Stimulated activated CD4-positive, alpha-beta T cell treated with anti-CD3 and anti-CD28 coated beads, Interleukin-15, amount 100 ng/mL, for 48 hours (primary cell): ENCODE results near the gene DSG1.
"Not testable (repeated sequence)": the region's sequence is repeated elsewhere in the genome, so short reads cannot be mapped to it uniquely, and the experiment has no call there.

ENCODE experiments used
- DNase-seq, 2 donors: peaks; one replicate each; pipeline ENCODE4 v3.0.0-alpha.2; 2020; ENCODE audit warnings: low read depth in 2 of 2

DSG1 gene

GRCh38 chr18:31317860-31318259 lies at the start of gene DSG1:
Gene DSG1, plus strand, starts transcription at chr18:31318160. Its CDS starts 141 bp downstream, at chr18:31318301.
- no peak for DNase-seq

- no peak for DNase-seq
Observed at GRCh38 chr18:31268985-31269406, 49.0 kb upstream of the DSG1 start.

- DNase-seq: no peak
Observed at GRCh38 chr18:31269566-31269965, 48.4 kb upstream of the DSG1 start.

- DNase-seq: no peak
Observed at GRCh38 chr18:31270578-31270977, 47.4 kb upstream of the DSG1 start.

- no peak for DNase-seq
Observed at GRCh38 chr18:31273812-31274527, 44.0 kb upstream of the DSG1 start.

- DNase-seq: no peak
Observed at GRCh38 chr18:31274931-31275330, 43.0 kb upstream of the DSG1 start.

GRCh38 chr18:31275722-31276463 lies 42.1 kb upstream of the DSG1 start:
- DNase-seq: no peak

GRCh38 chr18:31278609-31279071 lies 39.3 kb upstream of the DSG1 start:
- no peak for DNase-seq

- DNase-seq: no peak
Observed at GRCh38 chr18:31280502-31280901, 37.5 kb upstream of the DSG1 start.

GRCh38 chr18:31281437-31281836 lies 36.5 kb upstream of the DSG1 start:
- DNase-seq: no peak

- not testable (repeated sequence) for DNase-seq
Observed at GRCh38 chr18:31289446-31289845, 28.5 kb upstream of the DSG1 start.

- no peak for DNase-seq
Observed at GRCh38 chr18:31291688-31292087, 26.3 kb upstream of the DSG1 start.

GRCh38 chr18:31294199-31294747 lies 23.7 kb upstream of the DSG1 start:
- DNase-seq: no peak

GRCh38 chr18:31297248-31297647 lies 20.7 kb upstream of the DSG1 start:
- DNase-seq: no peak

- DNase-seq: no peak
Observed at GRCh38 chr18:31301201-31301655, 16.7 kb upstream of the DSG1 start.

- DNase-seq: no peak
Observed at GRCh38 chr18:31302991-31303390, 15.0 kb upstream of the DSG1 start.

- no peak for DNase-seq
Observed at GRCh38 chr18:31303771-31304170, 14.2 kb upstream of the DSG1 start.

- DNase-seq: no peak
Observed at GRCh38 chr18:31309115-31309514, 8.8 kb upstream of the DSG1 start.

- no peak for DNase-seq
Observed at GRCh38 chr18:31316974-31317373, 986 bp upstream of the DSG1 start.

- DNase-seq: no peak
Observed at GRCh38 chr18:31321719-31322118, 3.8 kb downstream of the DSG1 start.

GRCh38 chr18:31325051-31325450 lies 7.1 kb downstream of the DSG1 start:
- no peak for DNase-seq

GRCh38 chr18:31329787-31330438 lies 12.0 kb downstream of the DSG1 start:
- no peak for DNase-seq
